ENCODE data around the gene GRM4.
"Not testable (repeated sequence)": the region's sequence is repeated elsewhere in the genome, so short reads cannot be mapped to it uniquely, and the experiment has no call there.

The GRM4 gene

DNA sequence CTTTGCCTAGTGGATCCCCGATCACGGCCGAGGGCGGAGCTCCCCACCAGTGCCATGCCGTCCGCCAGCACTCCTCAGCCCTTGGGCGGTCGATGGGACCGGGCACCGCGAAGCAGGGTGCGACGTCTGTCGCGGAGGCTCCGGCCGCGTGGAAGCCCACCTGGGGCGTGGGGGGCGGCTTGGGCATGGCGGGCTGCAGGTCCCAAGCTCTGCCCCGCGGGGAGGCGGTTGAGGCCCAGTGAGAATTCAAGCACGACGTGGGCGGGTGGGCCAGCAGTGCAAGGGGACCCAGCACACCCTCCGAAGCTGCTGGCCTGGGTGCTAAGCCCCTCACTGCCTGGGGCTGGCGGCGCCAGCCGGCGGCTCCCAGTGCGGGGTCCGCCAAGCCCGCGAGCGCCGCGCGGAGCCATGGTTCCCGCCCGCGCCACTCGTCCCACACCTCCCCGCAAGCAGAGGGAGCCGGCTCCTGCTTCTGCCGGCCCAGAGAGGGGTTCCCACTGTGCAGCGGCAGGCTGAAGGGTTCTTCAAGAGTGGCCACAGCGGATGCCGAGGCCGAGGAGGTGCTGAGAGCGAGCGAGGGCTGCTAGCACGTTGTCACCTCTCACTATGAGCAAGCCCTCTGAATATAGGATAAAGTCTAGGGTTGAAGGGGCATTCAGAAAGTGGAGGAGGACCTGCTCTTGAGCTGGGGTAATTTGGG lies 128.6 kb downstream of the GRM4 start:
- Mint-ChIP-seq H3K36me3 (ENCODE audit: low read depth) (no peaks in the 10 kb centered on the region), H3K4me3 (no peak overlapping the region), H3K27ac (no peak overlapping the region), H3K4me1 (peaks cover 27% of the 10 kb centered on the region), H3K9me3 (peaks cover 5% of the 10 kb centered on the region), H3K27me3 (ENCODE audit: low read depth, poor library complexity) (peaks cover 22% of the 10 kb centered on the region)
- TF ChIP-seq, protein P1, sequence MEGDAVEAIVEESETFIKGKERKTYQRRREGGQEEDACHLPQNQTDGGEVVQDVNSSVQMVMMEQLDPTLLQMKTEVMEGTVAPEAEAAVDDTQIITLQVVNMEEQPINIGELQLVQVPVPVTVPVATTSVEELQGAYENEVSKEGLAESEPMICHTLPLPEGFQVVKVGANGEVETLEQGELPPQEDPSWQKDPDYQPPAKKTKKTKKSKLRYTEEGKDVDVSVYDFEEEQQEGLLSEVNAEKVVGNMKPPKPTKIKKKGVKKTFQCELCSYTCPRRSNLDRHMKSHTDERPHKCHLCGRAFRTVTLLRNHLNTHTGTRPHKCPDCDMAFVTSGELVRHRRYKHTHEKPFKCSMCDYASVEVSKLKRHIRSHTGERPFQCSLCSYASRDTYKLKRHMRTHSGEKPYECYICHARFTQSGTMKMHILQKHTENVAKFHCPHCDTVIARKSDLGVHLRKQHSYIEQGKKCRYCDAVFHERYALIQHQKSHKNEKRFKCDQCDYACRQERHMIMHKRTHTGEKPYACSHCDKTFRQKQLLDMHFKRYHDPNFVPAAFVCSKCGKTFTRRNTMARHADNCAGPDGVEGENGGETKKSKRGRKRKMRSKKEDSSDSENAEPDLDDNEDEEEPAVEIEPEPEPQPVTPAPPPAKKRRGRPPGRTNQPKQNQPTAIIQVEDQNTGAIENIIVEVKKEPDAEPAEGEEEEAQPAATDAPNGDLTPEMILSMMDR (IDR thresholded peaks at IDR 0.05) = no peak
- DNase-seq = no peak

- Mint-ChIP-seq H3K4me1 (peaks cover 21% of the 10 kb centered on the region), H3K27me3 (ENCODE audit: low read depth, poor library complexity) (peaks cover 22% of the 10 kb centered on the region)
- not testable (repeated sequence) for H3K36me3 Mint-ChIP-seq (ENCODE audit: low read depth); DNase-seq; H3K27ac Mint-ChIP-seq; H3K9me3 Mint-ChIP-seq; H3K4me3 Mint-ChIP-seq
These were observed 129.3 kb downstream of the GRM4 start for GRCh38 chr6:34016573-34016972.

DNA sequence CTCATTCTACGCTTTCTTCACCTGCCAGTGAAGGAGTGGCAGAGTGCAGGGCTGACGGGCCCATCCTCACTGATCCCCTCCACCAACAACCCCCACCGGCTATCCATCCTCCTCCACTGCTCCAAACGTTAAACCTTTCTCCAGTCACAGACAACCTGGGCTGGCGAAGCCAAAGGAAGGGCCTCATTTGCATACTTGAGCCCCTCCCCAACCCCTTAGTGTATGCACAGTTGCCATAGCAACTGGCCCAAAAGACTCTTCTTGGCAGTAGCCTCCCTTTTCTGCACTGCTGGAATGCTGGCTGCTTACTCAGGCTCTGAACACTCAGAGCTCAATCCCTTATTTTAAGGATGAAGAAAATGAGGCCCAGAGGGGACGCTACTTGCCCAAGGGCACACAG lies 130.3 kb downstream of the GRM4 start:
- H3K27me3 Mint-ChIP-seq (ENCODE audit: low read depth, poor library complexity) = peaks cover 22% of the 10 kb centered on the region

GRCh38 chr6:34011264-34011663 lies 134.6 kb downstream of the GRM4 start:
- H3K4me3 Mint-ChIP-seq = no peak overlapping the region

More for the DNA sequence above, 130.3 kb downstream of the GRM4 start:
- Mint-ChIP-seq H3K27ac (no peak overlapping the region), H3K4me1 (peaks cover 17% of the 10 kb centered on the region), H3K9me3 (peaks cover 5% of the 10 kb centered on the region), H3K4me3 (no peak overlapping the region), H3K36me3 (ENCODE audit: low read depth) (no peaks in the 10 kb centered on the region)
- TF ChIP-seq, protein P1 (IDR thresholded peaks at IDR 0.05) = no peak
- no peak for DNase-seq

DNA sequence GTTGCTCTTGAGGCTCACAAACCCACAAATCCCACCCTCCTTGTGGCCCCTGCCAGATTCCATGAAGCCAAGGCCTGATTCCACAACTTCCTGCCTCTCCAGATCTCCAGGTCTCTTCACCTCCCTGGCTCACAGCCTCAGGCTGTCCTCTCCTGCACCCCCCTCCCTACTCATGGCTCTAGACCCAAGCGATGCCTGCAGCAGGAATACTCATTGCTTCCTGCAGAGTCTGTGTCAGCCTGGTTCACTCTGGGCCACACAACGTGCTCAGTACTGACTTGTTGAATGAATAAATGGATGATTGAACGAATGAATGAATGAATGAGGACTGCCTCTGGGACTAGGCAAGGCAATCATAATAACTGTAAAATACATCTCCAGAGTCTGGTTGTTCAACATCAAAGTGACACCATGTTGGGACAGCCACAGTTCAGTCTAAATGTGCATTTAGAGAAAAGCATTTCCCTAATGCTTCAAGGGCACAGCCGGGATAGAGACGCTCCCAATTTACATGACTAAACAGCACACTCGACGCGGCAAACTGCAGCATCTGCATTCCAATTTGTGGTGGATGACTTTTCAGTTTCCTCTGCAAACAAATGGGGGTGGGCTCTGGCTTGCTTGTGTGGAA lies 139.9 kb downstream of the GRM4 start:
- Mint-ChIP-seq H3K27ac (no peak overlapping the region), H3K4me3 (no peak overlapping the region), H3K27me3 (ENCODE audit: low read depth, poor library complexity) (peaks cover 21% of the 10 kb centered on the region), H3K4me1 (peaks cover 26% of the 10 kb centered on the region), H3K36me3 (ENCODE audit: low read depth) (peaks cover 5% of the 10 kb centered on the region), H3K9me3 (peaks cover 20% of the 10 kb centered on the region)
- TF ChIP-seq, protein P1 (IDR thresholded peaks at IDR 0.05) = no peak
- no peak for DNase-seq

More at GRCh38 chr6:34011264-34011663, 134.6 kb downstream of the GRM4 start:
- H3K27ac Mint-ChIP-seq = no peak overlapping the region
- TF ChIP-seq, protein P1 (IDR thresholded peaks at IDR 0.05) = no peak
- peaks cover 15% of the 10 kb centered on the region for H3K9me3 Mint-ChIP-seq
- DNase-seq = peak; percentile 34
- peaks cover 5% of the 10 kb centered on the region for H3K36me3 Mint-ChIP-seq (ENCODE audit: low read depth)
- peaks cover 21% of the 10 kb centered on the region for H3K27me3 Mint-ChIP-seq (ENCODE audit: low read depth, poor library complexity)
- peaks cover 28% of the 10 kb centered on the region for H3K4me1 Mint-ChIP-seq

GRCh38 chr6:34004706-34005105 lies 141.2 kb downstream of the GRM4 start:
- H3K4me1 Mint-ChIP-seq = peaks cover 26% of the 10 kb centered on the region
- H3K36me3 Mint-ChIP-seq (ENCODE audit: low read depth) = peaks cover 5% of the 10 kb centered on the region
- H3K27me3 Mint-ChIP-seq (ENCODE audit: low read depth, poor library complexity) = peaks cover 21% of the 10 kb centered on the region
- DNase-seq = no peak
- TF ChIP-seq, protein P1 (IDR thresholded peaks at IDR 0.05) = no peak
- no peak overlapping the region for H3K4me3 Mint-ChIP-seq
- peaks cover 16% of the 10 kb centered on the region for H3K9me3 Mint-ChIP-seq
- H3K27ac Mint-ChIP-seq = no peak overlapping the region

All from nephron progenitor cell (in vitro differentiated cells).